SK-N-SH (cell line): Measurements from ENCODE around the gene ZC3H18. TPM values are rescaled to one million over a fixed set of nuclear protein-coding genes. Genes with fewer than 3 reads are reported as not detected.
A peak's percentile ranks its signal among the peaks of the same experiment; 100 is the strongest.

Source experiments
- CTCF ChIA-PET: fragments of 300-600, 350-600 bp; formaldehyde crosslinking; extraction: SDS; loops from one replicate; lab custom pipeline; 2021; lab: Yijun Ruan, JAX
- POLR2A ChIA-PET: fragments of 350-600 bp; sonication (Branson Sonifier 250); formaldehyde crosslinking; extraction: SDS; loops from one replicate; lab custom pipeline; 2020; ENCODE audit warnings: antibody characterized with exemption, inconsistent platforms; lab: Yijun Ruan, JAX
- DNase-seq: peaks from one replicate; pipeline ENCODE4 v3.0.0; 2012
- H2AFZ ChIP-seq: fragments of 200-600 bp; sonication (generic); 2 replicates; pipeline ENCODE4 v1.8.1; 2016; ENCODE audit warnings: antibody characterized with exemption, mild to moderate bottlenecking, low read depth
- H3F3A ChIP-seq: fragments of 200-600 bp; sonication (generic); replicated peaks from 2 replicates; pipeline ENCODE3; 2016; ENCODE audit warnings: antibody characterized with exemption, mild to moderate bottlenecking; ENCODE audit not compliant: insufficient read depth
- H3K27ac ChIP-seq, 2 experiments: fragments of 200-500 bp in 1 of 2; fragments of 200-600 bp in 1 of 2; sonication (Bioruptor generic) in 1 of 2; sonication (generic), shearing (Covaris generic) in 1 of 2; 2 replicates each; pipeline versions ENCODE4 v1.5.1 to v1.6.1; 2014 to 2016; ENCODE audit warnings: low read depth in 2 of 2, inconsistent platforms in 1 of 2, low read length in 1 of 2, mild to moderate bottlenecking in 1 of 2, mixed read lengths in 1 of 2
- H3K27me3 ChIP-seq: fragments of 200-600 bp; sonication (generic), shearing (Covaris generic); 2 replicates; pipeline ENCODE4 v1.6.1; 2016; ENCODE audit warnings: mixed run types; ENCODE audit not compliant: insufficient read depth
- H3K36me3 ChIP-seq, 2 experiments: fragments of 200-500 bp in 1 of 2; fragments of 200-600 bp in 1 of 2; sonication (Bioruptor generic) in 1 of 2; sonication (generic) in 1 of 2; replicated peaks in 1 of 2; 2 replicates each; pipeline versions ENCODE3 to v1.5.1; 2014 to 2016; ENCODE audit warnings: low read length in 1 of 2, mild to moderate bottlenecking in 1 of 2; ENCODE audit not compliant: insufficient read depth in 2 of 2, control insufficient read depth in 1 of 2
- H3K4me1 ChIP-seq, 2 experiments: fragments of 200-500 bp in 1 of 2; fragments of 200-600 bp in 1 of 2; sonication (Bioruptor generic) in 1 of 2; sonication (generic), shearing (Covaris generic) in 1 of 2; 2 replicates each; pipeline versions ENCODE4 v1.5.1 to v1.6.1; 2014 to 2016; ENCODE audit warnings: low read depth in 1 of 2, low read length in 1 of 2, mixed run types in 1 of 2; ENCODE audit not compliant: insufficient read depth in 2 of 2, control insufficient read depth in 1 of 2
- H3K4me2 ChIP-seq: fragments of 200-600 bp; sonication (generic), shearing (Covaris generic); 2 replicates; pipeline ENCODE4 v1.6.1; 2017; ENCODE audit warnings: mixed run types
- H3K4me3 ChIP-seq, 2 experiments: fragments of 200-500 bp in 1 of 2; fragments of 200-600 bp in 1 of 2; sonication (Bioruptor generic) in 1 of 2; sonication (generic), shearing (Covaris generic) in 1 of 2; 2 replicates each; pipeline versions ENCODE4 v1.5.1 to v1.8.1; 2014 to 2016; ENCODE audit warnings: low read depth in 2 of 2, inconsistent platforms in 1 of 2, low read length in 1 of 2, mild to moderate bottlenecking in 1 of 2, mixed read lengths in 1 of 2, moderate library complexity in 1 of 2
- H3K79me2 ChIP-seq: fragments of 200-600 bp; sonication (generic); 2 replicates; pipeline ENCODE4 v1.8.1; 2017; ENCODE audit warnings: mild to moderate bottlenecking; ENCODE audit not compliant: insufficient read depth
- H3K9ac ChIP-seq: fragments of 200-600 bp; sonication (generic); 2 replicates; pipeline ENCODE4 v1.6.1; 2017; ENCODE audit warnings: mixed run types
- H3K9me2 ChIP-seq: fragments of 200-600 bp; sonication (generic); 2 replicates; pipeline ENCODE4 v1.6.1; 2017; ENCODE audit warnings: mixed run types
- H3K9me3 ChIP-seq: fragments of 200-600 bp; sonication (generic); 2 replicates; pipeline ENCODE4 v1.6.1; 2017; ENCODE audit warnings: mixed run types, mild to moderate bottlenecking, moderate library complexity
- H4K20me1 ChIP-seq: fragments of 200-600 bp; sonication (generic); 2 replicates; pipeline ENCODE4 v1.6.1; 2017; ENCODE audit warnings: mild to moderate bottlenecking, mixed run types; ENCODE audit not compliant: insufficient read depth
- ELF1 ChIP-seq: IDR thresholded peaks from 2 replicates; pipeline ENCODE4 v1.4.0; 2012
- EP300 ChIP-seq, 2 experiments: IDR thresholded peaks; 2 replicates each; pipeline versions ENCODE4 v1.4.0 to v1.6.1; 2012; ENCODE audit warnings: borderline replicate concordance in 1 of 2, low read depth in 1 of 2, low read length in 1 of 2
- EZH2phosphoT487 ChIP-seq: fragments of 200-600 bp; sonication (generic); IDR thresholded peaks from 2 replicates; pipeline ENCODE4 v1.6.1; 2017; ENCODE audit warnings: low read depth, mixed run types, mild to moderate bottlenecking, antibody characterized with exemption, moderate library complexity, borderline replicate concordance
- JUND ChIP-seq: IDR thresholded peaks from 2 replicates; pipeline ENCODE4 v1.4.0; 2012
- MXI1 ChIP-seq: IDR thresholded peaks from 2 replicates; pipeline ENCODE4 v1.6.1; 2012; ENCODE audit warnings: mild to moderate bottlenecking, low read depth, low read length, improper control_type of control experiment
- RCOR1 ChIP-seq: fragments of 150-350 bp; IDR thresholded peaks from 2 replicates; pipeline ENCODE4 v1.6.1; 2017; ENCODE audit warnings: antibody characterized with exemption, low read length
- WGBS: methylation state at CpG from one replicate; pipeline ENCODE4 v1.1.6; 2017; ENCODE audit warnings: low lambda C conversion rate; 5-methylcytosine and 5-hydroxymethylcytosine counted together
- polyA plus RNA-seq, 3 experiments: library from polyadenylated mRNA; depleted of rRNA; stranded (reverse); fragments of >200 nt; gene quantifications; 2 replicates each; pipeline ENCODE4 v1.2.3, GENCODE V29; 2012
- TF ChIP-seq, protein P1 (sequence below): fragments of 150-350 bp; IDR thresholded peaks from 2 replicates; pipeline ENCODE4 v1.6.1; 2016; ENCODE audit warnings: mild to moderate bottlenecking, low read depth, low read length
- TF ChIP-seq, protein P2 (sequence below): IDR thresholded peaks from 2 replicates; pipeline ENCODE4 v1.4.0; 2012; ENCODE audit warnings: low read depth, borderline replicate concordance

The ZC3H18 gene
- polyA plus RNA-seq, 1 of the 3 experiments (the other 2 are of a cell fraction) = 32.7 TPM

DNA sequence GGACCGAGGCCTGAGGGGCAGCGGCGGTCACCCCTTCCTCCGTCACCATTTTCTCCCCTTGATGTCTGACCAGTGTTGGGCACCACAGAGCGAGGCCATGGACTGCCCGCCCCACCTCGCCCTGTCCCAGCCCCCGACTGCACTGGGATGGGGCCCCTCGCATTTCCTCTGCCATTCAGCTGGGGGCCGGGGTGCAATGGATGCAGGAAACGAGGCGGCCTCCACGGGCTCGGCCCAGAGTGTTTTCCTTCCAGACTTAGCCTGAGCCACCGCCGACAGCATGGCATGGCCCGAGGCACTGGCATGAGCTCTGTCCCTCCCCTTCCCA, 44.6 kb upstream of the ZC3H18 start:
- DNase-seq = no peak
- no peak overlapping the region for H3K4me2 ChIP-seq
- H3K4me1 ChIP-seq = peaks cover 0 to 9% of the 10 kb centered on the region in 2 experiments; a peak in 1 of 4 replicates
- no peak overlapping the region for H2AFZ ChIP-seq
- no peaks in the 10 kb centered on the region for H3K79me2 ChIP-seq
- ChIA-PET POLR2A (no interaction called here), CTCF (interaction anchor here (0.9 to 3.9 kb wide), 5 partner anchors 16 to 88 kb away, joined by 3 to 16 read pairs (median 4); no protein-coding TSS in a partner anchor)
- H3K27ac ChIP-seq = no peak overlapping the region
- H4K20me1 ChIP-seq = no peaks in the 10 kb centered on the region
- no peaks in the 10 kb centered on the region for H3F3A ChIP-seq
- TF ChIP-seq, protein P1, sequence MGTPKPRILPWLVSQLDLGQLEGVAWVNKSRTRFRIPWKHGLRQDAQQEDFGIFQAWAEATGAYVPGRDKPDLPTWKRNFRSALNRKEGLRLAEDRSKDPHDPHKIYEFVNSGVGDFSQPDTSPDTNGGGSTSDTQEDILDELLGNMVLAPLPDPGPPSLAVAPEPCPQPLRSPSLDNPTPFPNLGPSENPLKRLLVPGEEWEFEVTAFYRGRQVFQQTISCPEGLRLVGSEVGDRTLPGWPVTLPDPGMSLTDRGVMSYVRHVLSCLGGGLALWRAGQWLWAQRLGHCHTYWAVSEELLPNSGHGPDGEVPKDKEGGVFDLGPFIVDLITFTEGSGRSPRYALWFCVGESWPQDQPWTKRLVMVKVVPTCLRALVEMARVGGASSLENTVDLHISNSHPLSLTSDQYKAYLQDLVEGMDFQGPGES = no peak
- no peak overlapping the region for H3K4me3 ChIP-seq
- H3K9me3 ChIP-seq = no peaks in the 10 kb centered on the region
- H3K9me2 ChIP-seq = no peaks in the 10 kb centered on the region
- no peaks in the 10 kb centered on the region for H3K36me3 ChIP-seq
- no peak overlapping the region for H3K9ac ChIP-seq
- H3K27me3 ChIP-seq = no peaks in the 10 kb centered on the region
- 83% methylated on average over 8 of the region's 17 CpGs for WGBS

DNA sequence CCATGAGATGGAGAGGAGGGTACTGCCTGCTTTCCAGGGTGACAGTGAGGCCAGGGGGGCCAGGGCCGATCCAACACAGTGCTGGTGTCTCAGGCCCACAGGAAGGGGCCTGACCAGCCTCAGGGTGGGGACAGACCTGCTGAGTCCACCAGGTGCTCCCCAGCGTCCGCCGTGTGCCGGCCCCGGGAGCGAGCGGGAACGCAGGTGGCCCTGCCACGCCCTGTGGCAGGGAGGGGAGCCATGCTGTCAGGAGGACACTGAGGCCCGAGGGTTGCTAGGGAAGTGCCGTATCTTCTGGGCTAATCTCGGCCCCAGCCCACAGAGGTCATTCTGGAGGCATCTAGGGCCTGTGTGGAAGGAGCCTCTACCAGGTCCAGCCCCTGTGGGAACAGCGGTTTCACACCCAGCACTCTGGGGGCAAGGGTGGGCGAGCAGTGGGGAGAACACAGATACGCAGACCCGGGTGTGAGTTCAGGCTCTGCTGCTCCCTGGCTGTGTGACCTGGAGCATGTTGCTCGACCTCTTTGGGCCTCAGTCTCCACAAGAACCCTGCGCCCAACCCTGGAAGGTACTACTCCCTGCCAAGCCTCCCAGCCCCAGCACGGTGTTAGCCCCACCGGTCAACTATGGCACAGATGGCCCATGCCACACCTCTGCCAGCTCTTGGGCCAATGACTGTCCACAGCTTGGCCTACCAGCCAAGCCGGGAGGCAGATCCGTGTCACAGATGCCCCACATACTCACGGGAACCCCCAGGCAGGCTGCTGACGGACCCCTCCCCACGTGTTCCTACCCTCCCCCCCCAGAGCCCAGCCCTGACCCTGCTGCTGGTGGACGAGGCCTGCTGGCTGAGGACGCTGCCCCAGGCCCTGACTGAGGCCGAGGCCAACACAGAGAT, 43.9 kb upstream of the ZC3H18 start:
- Histone ChIP-seq H3K9me2 (no peaks in the 10 kb centered on the region), H3K27me3 (no peaks in the 10 kb centered on the region), H3K4me3 (no peak overlapping the region), H4K20me1 (no peaks in the 10 kb centered on the region), H3K9ac (no peak overlapping the region), H3K36me3 (peaks cover 0 to 3% of the 10 kb centered on the region in 2 experiments), H3K79me2 (no peaks in the 10 kb centered on the region), H3K9me3 (no peaks in the 10 kb centered on the region), H3K4me1 (peaks cover 0 to 9% of the 10 kb centered on the region in 2 experiments; a peak in 1 of 4 replicates), H3K27ac (no peak overlapping the region; a peak in 1 of 4 replicates), H3F3A (no peaks in the 10 kb centered on the region), H2AFZ (no peak overlapping the region), H3K4me2 (no peak overlapping the region)
- POLR2A ChIA-PET = no interaction called here
- no peak for TF ChIP-seq JUND
- TF ChIP-seq, protein P2, sequence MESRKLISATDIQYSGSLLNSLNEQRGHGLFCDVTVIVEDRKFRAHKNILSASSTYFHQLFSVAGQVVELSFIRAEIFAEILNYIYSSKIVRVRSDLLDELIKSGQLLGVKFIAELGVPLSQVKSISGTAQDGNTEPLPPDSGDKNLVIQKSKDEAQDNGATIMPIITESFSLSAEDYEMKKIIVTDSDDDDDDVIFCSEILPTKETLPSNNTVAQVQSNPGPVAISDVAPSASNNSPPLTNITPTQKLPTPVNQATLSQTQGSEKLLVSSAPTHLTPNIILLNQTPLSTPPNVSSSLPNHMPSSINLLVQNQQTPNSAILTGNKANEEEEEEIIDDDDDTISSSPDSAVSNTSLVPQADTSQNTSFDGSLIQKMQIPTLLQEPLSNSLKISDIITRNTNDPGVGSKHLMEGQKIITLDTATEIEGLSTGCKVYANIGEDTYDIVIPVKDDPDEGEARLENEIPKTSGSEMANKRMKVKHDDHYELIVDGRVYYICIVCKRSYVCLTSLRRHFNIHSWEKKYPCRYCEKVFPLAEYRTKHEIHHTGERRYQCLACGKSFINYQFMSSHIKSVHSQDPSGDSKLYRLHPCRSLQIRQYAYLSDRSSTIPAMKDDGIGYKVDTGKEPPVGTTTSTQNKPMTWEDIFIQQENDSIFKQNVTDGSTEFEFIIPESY = no peak
- TF ChIP-seq MXI1 = no peak
- TF ChIP-seq ELF1 = no peak
- no peak for TF ChIP-seq RCOR1
- no peak for DNase-seq
- CTCF ChIA-PET = interaction anchor here (0.6 to 3.9 kb wide), 10 partner anchors 17 to 88 kb away, joined by 3 to 16 read pairs (median 4); no protein-coding TSS in a partner anchor
- 81% methylated on average over 11 of the region's 29 CpGs for WGBS

DNA sequence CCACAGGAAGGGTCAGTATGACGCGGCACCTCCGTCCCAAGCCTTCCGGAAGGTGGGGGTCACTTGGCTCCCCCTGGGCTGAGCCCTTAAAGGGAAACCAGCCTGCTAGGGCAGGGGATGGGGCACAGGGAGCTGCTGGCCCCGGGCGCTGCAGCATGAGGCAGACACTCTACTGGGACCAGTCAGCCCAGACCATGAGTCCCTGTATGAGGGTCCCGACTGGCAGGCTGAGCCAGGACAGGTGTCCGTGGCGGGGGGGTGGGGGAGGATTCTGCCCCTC, 43.4 kb upstream of the ZC3H18 start:
- no peak for DNase-seq
- 100% methylated on average over 3 of the region's 9 CpGs for WGBS
- ChIA-PET POLR2A (no interaction called here), CTCF (interaction anchor here (0.6 to 3.9 kb wide), 8 partner anchors 17 to 89 kb away, joined by 3 to 16 read pairs (median 4); no protein-coding TSS in a partner anchor)
- Histone ChIP-seq H3K4me2 (no peak overlapping the region), H3K79me2 (no peaks in the 10 kb centered on the region), H3K4me1 (peaks cover 0 to 9% of the 10 kb centered on the region in 2 experiments; a peak in 1 of 4 replicates), H3K9ac (no peak overlapping the region), H3F3A (no peaks in the 10 kb centered on the region), H3K9me2 (no peaks in the 10 kb centered on the region), H4K20me1 (no peaks in the 10 kb centered on the region), H3K36me3 (peaks cover 0 to 3% of the 10 kb centered on the region in 2 experiments), H3K27me3 (no peaks in the 10 kb centered on the region), H2AFZ (no peak overlapping the region), H3K9me3 (no peaks in the 10 kb centered on the region), H3K4me3 (no peak overlapping the region), H3K27ac (peak overlapping the region in 1 of 2 experiments; percentile 22; a peak in 1 of 4 replicates)
- TF ChIP-seq EZH2phosphoT487 (no peak), EP300 (IDR thresholded peaks at IDR 0.05; ENCODE audit: borderline replicate concordance in 1 of 2, low read depth in 1 of 2, low read length in 1 of 2) (no peak)
